GM21381 (cell line): ENCODE results near the gene RETREG2.
"Not testable (repeated sequence)": the region's sequence is repeated elsewhere in the genome, so short reads cannot be mapped to it uniquely, and the experiment has no call there.

Source experiments
- ATAC-seq: cut with Tn5 transposase; IDR thresholded peaks from one replicate; pipeline ENCODE4 v1.9.1; 2021; ENCODE audit warnings: mild to moderate bottlenecking, moderate library complexity; ENCODE audit not compliant: unreplicated experiment

Gene RETREG2

DNA sequence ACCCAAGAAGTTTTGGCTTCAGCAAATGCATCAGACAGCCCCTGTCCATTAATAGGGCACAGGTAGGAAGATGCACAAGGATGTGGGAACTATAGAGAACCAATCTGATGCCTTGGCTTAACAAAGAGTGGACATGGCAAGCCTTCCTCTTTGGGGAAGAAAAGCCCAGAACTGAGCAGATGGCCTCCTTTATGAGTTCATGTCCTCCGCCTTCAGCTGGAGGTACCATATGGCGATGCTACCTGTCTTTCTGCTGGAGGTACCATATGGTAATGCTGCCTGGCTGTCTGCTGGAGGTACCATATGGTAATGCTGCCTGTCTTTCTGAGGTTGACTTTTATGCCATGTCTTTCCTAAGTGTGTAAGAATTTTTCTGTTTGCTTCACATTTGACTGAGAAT lies 6.0 kb downstream of the RETREG2 start:
- no peak for ATAC-seq

DNA sequence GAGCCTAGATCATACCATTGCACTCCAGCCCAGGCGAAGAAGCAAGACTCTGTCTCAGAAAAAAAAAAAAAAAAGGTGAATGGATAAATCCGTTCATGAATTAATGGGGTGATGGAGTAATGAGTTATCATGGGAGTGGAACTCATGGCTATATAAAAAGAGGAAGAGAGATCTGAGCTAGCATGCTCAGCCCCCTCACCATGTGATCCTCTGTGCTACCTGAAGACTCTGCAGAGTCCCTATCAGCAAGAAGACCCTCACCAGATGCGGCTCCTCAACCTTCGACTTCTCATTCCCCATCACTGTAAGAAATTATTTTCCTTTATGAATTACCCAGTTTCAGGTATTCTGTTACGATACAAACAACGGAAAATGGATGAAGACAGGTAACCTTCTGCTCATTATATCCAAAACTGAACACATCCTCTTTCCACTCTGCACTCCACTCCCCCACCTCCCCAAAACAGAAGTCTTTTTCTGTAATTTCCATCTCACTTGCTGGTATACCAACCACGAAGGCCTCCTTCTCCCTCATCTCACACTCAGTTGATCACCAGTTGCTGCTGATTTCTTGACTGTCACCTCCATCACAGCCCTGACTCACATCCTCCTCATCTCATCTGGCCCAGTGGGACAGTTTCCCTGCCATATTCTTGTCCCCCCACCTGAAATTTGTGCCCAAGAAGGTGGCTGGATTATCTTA lies 8.8 kb downstream of the RETREG2 start:
- ATAC-seq, result no peak

DNA sequence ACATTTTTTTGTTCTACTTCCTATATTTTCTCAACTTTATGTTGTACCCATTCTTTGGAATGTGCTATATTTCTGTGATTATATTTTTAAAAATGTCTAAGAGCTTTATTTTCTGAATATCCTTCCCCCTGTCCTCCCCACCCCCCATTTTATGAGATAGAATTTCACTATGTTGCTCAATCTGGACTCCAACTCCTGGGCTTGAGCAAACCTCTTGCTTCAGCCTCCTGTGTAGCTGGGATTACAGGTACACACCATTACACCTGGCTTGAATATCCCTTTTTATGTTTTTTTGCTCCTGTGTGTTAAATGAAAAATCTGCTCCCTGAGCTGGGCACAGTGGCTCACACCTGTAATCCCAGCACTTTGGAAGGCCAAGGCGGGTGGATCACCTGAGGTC lies 19.3 kb downstream of the RETREG2 start:
- no peak for ATAC-seq

- ATAC-seq, result no peak
Measured at GRCh38 chr2:219198974-219199373, 20.9 kb downstream of the RETREG2 start.

DNA sequence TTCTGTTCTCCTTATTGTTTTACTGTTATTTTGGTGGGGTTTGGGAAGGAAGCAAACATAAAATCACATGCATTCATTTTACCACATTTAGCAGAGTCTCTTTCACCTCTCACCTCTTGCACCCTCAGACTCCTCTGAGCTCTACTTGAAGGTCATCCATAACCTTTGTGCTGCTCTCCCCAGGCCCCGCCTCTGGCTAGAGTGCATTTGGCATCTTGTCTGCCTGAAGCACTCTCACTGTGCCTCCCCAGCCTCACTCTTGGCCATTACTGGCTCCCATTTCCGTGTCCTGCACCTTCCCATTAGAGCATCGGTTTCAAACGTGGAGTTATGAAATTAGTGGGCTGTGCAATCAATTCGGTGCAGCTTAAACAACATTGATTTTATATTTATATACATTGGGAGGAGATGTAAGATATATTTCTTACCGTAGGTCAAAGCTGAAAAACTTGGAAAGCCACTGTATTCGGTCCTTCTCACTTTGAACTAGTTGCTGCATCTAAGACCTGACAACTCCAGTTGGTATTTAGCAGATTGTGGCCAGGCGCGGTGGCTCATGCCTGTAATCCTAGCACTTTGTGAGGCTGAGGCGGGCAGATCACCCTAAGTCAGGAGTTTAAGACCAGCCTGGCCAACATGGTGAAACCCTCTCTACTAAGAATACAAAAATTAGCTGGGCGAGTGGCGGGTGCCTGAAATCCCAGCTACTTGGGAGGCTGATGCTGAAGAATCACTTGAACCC lies 21.6 kb downstream of the RETREG2 start:
- no peak for ATAC-seq

GRCh38 chr2:219200502-219201326 lies 22.6 kb downstream of the RETREG2 start:
- ATAC-seq, result not testable (repeated sequence)

- ATAC-seq, result not testable (repeated sequence)
Measured at GRCh38 chr2:219201331-219201730, 23.3 kb downstream of the RETREG2 start.

GRCh38 chr2:219204425-219205164 lies 26.5 kb downstream of the RETREG2 start:
- no peak for ATAC-seq

- ATAC-seq, result no peak
Measured at GRCh38 chr2:219205165-219205538, 27.1 kb downstream of the RETREG2 start.

DNA sequence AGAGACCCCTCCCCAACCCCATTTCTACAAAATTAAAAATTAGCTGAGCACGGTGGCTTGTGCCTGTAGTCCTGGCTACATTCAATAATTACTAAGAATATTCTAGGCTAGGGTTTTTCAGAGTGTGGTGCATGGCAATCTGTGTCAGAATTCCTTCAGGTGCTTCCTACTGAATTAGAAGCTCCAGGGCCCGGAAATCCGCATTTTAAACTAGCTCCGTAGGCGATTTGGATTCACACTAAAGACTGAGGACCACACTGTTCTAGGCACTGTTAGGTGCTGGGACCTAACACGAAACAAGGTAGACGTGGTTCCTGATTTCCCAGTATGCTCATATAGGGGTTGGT lies 27.9 kb downstream of the RETREG2 start:
- ATAC-seq, result no peak

DNA sequence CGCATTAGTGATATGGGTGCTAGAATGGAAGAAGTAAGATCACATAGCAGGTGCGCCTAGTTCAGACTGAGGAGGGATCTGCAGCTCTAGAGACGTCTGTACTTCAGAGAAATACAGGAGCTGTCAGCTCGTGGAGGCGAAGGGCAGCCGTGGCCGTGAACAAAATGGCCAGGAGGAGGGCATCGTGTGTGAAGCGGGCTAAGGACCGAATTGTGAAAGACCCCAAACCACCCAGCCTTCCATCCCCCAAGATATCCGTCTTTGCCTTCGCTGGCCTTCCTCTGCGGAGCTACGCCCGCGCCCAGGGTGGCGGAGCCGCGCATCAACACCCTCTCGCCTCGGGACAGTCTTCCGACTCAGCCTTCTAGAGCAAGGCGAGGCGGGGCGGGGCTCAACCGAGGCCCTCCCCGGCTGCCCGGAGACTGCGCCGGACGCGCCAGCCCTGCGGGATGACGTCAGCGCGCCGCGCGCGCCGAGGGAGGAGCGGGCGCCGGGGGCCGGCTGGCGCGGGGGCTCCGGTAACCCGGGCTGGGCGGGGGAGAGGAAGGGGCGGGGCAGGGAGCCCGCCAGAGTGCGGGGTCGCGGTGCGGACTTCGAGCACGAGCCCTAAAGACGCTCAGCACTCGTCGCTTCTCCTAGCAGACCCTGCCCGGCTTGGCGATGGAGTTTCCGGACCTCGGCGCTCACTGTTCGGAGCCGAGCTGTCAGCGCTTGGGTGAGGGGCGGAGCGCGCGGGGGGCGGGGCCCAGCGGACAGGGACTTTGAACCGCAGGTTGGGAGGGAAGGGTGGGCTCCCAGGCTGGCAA lies 28.5 kb downstream of the RETREG2 start, which contains the start of gene ZFAND2B:
Gene ZFAND2B (plus strand): TSS at position 455 of the 806 bp plus-strand sequence. CDS start 206 bp downstream, at position 661.
- peak; percentile 97 for ATAC-seq

GRCh38 chr2:219207134-219207883 lies 29.2 kb downstream of the RETREG2 start:
- ATAC-seq, result no peak

DNA sequence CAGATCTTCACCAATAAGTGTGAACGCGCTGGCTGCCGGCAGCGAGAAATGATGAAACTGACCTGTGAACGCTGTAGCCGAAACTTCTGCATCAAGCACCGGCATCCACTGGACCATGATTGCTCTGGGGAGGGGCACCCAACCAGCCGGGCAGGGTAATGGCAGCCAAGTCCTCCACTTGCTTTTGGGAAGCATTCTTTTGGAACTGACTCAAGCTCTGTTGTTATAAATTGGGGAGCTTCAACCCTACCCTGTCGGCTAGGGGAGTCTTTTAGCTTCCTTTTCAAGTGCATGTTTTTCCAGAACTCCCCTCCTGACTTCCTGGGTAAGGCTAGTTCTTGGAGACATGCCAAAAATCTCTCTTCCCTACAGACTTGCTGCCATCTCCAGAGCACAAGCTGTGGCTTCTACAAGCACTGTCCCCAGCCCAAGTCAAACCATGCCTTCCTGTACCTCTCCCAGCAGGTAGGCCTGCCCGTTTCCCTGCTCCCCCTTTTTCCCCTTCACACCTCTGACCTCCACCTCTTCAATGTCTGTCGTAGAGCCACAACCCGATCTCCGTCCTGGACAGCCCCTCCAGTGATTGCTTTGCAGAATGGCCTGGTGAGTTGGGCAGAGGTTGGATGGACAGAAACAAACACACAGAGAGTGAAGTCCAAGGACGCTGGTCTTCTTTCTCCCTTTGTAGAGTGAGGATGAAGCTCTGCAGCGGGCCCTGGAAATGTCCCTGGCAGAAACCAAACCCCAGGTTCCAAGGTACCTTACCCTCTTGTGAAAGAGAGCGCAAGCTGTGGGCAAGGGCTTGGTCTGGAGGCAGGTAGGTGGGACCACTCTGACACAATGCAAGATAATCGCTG lies 30.0 kb downstream of the RETREG2 start:
- no peak for ATAC-seq

DNA sequence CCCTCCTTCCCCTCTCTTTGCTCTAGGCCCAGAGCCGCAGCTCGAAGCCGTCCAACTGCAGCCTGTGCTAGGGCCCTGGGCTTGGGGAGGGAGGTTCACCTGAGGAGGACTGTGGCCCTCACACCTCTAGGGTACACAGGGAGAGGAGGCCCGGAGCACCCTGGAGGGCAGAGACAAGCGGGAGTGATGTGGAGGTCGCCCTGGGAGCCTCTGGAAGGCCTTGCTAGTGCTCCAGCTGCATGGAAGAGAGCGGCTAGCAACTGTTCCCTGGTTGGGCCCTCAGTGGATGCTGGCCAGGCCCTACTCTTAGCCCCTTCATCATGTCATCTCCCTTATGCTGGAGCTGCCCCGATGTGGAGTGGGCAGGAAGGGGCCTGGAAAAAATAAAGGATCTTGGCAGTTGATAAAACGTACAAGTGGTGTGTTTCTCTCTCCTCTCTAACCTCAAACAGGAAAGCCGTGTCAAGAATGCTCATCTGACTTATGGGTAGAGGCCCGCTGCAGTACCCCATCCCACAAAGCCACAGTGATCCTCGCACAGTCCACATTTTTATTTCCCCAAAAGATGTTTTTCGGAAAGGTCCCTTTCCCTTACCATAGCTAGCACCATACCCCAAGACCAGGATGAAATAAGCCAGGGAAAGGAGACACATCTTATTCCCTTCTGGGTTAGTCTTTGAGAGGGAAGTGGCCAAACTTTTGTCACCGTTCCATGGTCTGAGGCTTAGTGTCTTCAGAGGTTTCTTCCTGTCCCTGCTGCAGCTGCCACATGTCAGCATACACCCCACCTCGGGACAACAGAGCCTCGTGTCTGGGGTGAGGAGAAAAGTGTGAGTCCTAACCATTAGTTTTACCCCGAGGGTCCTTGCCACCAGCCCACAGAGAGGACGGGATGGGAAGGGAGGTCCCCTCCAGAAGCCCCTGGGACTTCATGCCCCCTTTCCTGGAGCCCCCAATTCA lies 31.4 kb downstream of the RETREG2 start:
- ATAC-seq, result no peak

DNA sequence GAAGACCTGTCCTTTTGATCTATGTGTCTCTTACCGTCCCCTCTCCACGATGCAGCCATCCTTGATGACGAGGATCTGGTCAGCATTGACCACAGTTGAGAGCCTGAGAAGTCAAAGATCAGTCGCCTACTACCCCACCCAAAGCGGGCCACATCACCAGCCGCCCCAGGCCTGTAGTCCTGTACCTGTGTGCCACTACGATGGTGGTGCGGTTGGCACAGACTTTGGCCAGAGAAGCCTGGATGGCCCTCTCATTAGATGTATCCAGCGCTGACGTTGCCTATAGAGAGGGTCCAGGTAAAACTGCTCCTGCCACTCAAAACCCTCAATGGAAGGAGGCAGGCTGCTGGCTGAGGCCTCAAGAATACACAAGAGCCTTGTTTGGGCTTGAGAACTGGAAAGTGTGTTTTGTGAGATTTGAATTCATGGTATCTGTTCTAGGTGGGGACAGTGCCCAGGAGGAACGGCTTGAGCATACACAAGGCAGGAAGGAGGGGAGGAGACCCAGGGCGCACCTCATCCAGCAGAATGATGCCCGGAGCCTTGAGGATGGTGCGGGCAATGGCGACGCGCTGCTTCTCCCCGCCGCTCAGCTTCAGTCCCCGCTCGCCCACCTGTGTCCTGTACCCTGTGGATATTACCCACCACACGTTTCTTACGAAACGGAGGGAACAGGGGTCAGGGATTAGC lies 32.3 kb downstream of the RETREG2 start:
- no peak for ATAC-seq

GRCh38 chr2:219210886-219211362 lies 32.8 kb downstream of the RETREG2 start:
- ATAC-seq, result no peak

DNA sequence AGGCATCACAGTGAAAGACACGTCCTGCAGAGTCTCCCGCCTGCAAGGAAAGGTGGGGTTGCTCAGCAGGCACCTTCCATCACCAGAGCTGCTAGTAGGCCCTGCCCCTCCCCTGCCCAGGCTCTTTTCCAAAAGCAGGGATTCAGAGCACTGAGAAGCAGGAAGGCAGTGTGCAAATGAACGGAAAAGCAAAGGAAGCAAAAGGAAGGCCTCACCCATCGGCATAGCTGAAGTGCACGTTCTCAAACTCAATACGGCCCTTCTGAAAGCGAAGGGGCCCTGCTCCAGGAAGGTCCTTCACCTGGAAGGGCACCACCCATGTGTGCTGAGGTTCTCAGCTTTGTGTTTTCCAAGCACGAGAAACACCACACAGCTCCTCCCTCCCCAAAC lies 34.9 kb downstream of the RETREG2 start:
- ATAC-seq, result no peak
